ENCODE measurements around the gene IL1RN.

The IL1RN gene

DNA sequence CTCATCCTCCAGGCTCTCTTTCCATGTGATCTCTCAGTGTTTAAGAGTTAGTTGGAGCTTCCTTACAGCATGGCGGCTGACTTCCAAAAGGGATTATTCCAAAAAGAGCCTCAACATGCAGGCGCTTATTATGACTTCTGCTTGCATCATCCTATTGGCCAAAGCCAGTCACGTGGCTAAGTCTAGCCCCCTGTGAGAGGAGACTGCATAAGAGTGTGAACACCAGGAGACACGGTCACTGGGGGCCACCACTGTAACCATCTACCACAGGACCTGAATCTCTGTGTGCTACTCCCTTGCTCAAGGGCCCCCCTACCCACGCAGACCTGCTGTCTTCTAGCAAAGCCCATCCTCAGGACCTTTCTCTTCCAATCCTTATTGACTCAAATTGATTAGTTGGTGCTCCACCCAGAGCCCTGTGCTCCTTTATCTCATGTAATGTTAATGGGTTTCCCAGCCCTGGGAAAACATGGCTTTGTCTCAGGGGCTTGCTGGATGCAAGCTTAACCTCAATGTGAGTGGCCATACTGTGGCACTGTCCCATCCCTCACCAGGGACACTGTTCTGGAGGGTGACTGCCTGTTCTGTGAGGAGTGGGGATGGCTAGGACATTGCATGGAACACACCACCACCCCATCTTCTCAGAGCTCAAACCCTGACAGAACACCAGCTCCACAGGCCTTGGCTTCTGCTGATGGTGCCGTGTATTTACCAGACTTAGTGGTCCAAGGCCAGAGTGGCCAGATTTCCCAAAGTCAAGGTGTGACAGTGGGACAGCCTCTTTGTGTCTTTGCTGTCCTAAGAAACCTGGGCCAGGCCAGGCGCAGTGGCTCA, 4.2 kb downstream of the IL1RN start:
- H3K27me3 Mint-ChIP-seq: no peaks in the 10 kb centered on the region
- H3K27ac Mint-ChIP-seq: no peak overlapping the region
- H3K36me3 Mint-ChIP-seq: no peaks in the 10 kb centered on the region
- no peak overlapping the region for H3K4me3 Mint-ChIP-seq
- peaks cover 1% of the 10 kb centered on the region for H3K4me1 Mint-ChIP-seq (ENCODE audit: low read depth)
- H3K9me3 Mint-ChIP-seq (ENCODE audit: low read depth): no peaks in the 10 kb centered on the region

DNA sequence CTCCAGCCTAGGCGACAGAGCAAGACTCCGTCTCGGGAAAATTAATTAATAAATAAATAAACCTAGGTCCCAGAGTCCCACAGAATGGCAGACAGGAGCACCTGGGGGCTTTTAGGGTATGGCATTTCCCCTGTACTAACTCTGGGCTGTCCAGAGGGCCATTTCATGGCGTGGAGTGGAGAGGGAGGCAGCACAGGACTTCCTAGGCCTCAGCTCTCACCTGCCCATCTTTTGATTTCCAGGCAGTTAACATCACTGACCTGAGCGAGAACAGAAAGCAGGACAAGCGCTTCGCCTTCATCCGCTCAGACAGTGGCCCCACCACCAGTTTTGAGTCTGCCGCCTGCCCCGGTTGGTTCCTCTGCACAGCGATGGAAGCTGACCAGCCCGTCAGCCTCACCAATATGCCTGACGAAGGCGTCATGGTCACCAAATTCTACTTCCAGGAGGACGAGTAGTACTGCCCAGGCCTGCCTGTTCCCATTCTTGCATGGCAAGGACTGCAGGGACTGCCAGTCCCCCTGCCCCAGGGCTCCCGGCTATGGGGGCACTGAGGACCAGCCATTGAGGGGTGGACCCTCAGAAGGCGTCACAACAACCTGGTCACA, 5.1 kb downstream of the IL1RN start:
- Mint-ChIP-seq H3K27ac (no peak overlapping the region), H3K4me1 (ENCODE audit: low read depth) (peaks cover 10% of the 10 kb centered on the region), H3K4me3 (no peak overlapping the region), H3K27me3 (no peaks in the 10 kb centered on the region), H3K36me3 (no peaks in the 10 kb centered on the region), H3K9me3 (ENCODE audit: low read depth) (no peaks in the 10 kb centered on the region)

DNA sequence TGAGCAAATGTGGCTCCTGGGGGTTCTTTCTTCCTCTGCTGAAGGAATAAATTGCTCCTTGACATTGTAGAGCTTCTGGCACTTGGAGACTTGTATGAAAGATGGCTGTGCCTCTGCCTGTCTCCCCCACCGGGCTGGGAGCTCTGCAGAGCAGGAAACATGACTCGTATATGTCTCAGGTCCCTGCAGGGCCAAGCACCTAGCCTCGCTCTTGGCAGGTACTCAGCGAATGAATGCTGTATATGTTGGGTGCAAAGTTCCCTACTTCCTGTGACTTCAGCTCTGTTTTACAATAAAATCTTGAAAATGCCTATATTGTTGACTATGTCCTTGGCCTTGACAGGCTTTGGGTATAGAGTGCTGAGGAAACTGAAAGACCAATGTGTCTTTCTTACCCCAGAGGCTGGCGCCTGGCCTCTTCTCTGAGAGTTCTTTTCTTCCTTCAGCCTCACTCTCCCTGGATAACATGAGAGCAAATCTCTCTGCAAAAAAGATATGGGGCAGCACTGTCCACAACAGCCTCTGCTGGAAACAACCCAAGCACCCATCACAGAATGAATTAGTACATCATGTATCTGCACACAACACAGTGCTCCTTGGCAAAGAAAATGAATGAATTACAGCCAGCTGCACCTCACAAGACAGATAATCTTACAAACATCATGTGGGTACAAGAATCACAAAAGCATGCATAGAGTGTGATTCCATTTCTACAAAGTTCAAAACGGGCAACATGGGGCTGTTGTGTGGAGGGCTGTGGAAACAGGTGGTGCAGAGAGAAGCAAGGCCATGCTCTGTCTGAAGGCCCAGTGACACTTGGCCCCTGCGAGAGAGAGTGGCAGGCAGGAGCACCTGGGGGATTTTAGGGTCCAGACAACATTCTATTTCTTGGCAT, 6.6 kb downstream of the IL1RN start:
- no peak overlapping the region for H3K27ac Mint-ChIP-seq
- H3K4me1 Mint-ChIP-seq (ENCODE audit: low read depth): peaks cover 23% of the 10 kb centered on the region
- no peaks in the 10 kb centered on the region for H3K9me3 Mint-ChIP-seq (ENCODE audit: low read depth)
- H3K27me3 Mint-ChIP-seq: no peaks in the 10 kb centered on the region
- no peak overlapping the region for H3K4me3 Mint-ChIP-seq
- no peaks in the 10 kb centered on the region for H3K36me3 Mint-ChIP-seq

DNA sequence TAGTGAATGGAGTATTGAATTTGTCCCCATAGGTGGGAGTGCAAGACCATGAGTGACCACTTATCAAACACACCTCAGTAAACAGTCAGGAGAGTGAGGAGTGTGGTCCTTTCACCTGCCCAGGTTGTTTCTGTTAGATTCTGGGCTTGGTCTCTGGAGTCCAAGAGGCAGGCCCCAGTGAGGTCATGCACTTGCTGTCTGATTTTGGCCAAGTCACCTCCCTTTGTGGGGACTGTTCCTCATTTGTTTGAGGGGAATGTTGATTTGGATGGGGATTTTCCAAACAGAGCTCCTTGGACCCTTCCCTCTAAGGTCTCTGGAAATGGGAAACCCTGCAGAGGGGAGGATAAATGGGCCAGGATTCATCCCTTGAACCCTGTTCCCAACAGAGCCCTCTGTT, 7.3 kb downstream of the IL1RN start:
- Mint-ChIP-seq H3K4me1 (ENCODE audit: low read depth) (peaks cover 29% of the 10 kb centered on the region), H3K4me3 (no peak overlapping the region), H3K9me3 (ENCODE audit: low read depth) (no peaks in the 10 kb centered on the region), H3K27me3 (no peaks in the 10 kb centered on the region), H3K27ac (no peak overlapping the region), H3K36me3 (no peaks in the 10 kb centered on the region)

DNA sequence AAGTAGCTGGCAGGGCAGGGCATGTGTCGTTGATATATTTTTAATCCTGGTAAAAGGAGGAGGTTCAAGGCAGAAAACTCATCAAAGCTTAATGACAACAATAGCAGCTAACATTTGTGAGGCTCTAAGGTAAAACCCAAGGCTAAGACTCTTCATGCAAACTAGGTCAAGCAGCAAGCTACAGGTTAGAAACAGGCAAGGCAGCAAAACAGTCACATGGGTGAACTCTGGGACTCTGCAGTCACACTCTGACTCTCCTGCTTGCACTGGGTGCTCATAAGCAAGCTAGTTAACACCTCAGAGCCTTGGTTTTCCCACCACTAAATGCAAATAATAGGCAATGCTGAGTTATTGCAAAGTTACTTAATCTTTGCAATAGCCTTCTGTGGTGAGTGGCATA, 7.9 kb downstream of the IL1RN start:
- no peak overlapping the region for H3K4me3 Mint-ChIP-seq
- no peaks in the 10 kb centered on the region for H3K9me3 Mint-ChIP-seq (ENCODE audit: low read depth)
- H3K27me3 Mint-ChIP-seq: no peaks in the 10 kb centered on the region
- no peak overlapping the region for H3K27ac Mint-ChIP-seq
- no peaks in the 10 kb centered on the region for H3K36me3 Mint-ChIP-seq
- H3K4me1 Mint-ChIP-seq (ENCODE audit: low read depth): peaks cover 29% of the 10 kb centered on the region

DNA sequence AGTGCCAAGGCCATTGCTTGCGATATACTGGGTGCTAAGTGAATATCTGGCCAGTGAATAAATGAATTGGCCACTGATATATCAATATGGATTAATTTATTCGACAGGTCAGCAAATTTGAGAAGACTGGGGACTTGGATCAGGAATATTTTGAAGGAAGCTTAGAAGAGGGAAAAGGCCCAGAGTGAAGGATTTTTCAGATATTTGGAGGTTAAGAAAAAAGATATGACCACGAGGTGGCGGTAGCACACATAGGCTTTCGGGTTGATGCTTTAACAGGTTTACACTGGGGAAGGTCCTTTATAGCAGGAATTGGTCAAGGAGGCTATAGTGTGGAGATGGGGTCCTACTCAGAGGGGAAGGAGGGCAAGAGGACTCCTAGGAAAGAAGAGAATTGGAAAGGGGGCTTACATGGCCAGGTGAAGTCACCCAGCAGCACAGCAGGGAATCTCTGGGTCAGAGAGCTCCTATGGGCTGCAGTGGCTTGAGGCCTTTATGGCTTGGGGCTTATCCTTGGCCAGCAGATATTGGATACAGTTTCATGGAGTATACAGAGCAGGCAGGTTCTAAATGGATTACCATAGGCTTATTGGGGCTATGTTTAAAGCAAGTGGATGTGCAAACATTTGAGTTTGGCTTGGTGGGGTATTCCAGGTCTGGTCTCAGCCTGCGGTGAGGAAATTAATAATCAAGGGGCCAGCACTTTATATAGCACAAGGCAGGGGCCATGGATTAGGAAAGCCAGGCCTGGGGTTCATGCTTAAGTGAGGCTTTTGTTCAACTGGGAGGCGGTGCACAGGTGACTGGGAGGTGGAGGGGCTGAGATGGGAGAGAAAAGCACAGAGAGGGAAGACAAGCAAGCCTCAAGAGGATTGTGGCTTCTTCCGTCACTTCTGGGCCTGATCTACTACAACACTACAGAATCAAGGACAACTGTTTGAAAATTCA, 9.7 kb downstream of the IL1RN start:
- Mint-ChIP-seq H3K9me3 (ENCODE audit: low read depth) (no peaks in the 10 kb centered on the region), H3K27ac (no peak overlapping the region), H3K36me3 (no peaks in the 10 kb centered on the region), H3K4me3 (no peak overlapping the region), H3K4me1 (ENCODE audit: low read depth) (peaks cover 29% of the 10 kb centered on the region), H3K27me3 (no peaks in the 10 kb centered on the region)

DNA sequence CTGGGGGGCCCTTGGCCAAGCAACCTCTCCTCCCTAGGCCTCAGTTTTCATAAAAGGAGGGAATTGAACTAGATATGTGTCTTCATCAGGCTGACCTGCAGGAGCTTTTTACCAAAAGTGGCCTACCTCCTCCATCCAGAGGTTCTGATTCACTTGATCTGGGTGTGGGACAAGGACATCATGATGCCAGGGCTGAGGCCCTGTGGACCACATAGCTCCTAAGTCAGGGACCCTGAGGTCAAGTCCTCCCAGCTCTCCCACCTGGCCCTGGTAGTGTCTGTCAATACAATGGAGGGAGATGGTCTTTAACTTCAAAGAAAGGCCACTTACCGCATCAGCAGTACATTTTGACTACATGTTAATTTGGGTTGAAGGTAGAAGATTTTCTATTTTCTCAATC, 10.4 kb downstream of the IL1RN start:
- no peak overlapping the region for H3K27ac Mint-ChIP-seq
- no peaks in the 10 kb centered on the region for H3K9me3 Mint-ChIP-seq (ENCODE audit: low read depth)
- H3K36me3 Mint-ChIP-seq: no peaks in the 10 kb centered on the region
- peaks cover 29% of the 10 kb centered on the region for H3K4me1 Mint-ChIP-seq (ENCODE audit: low read depth)
- H3K4me3 Mint-ChIP-seq: no peak overlapping the region
- H3K27me3 Mint-ChIP-seq: no peaks in the 10 kb centered on the region

DNA sequence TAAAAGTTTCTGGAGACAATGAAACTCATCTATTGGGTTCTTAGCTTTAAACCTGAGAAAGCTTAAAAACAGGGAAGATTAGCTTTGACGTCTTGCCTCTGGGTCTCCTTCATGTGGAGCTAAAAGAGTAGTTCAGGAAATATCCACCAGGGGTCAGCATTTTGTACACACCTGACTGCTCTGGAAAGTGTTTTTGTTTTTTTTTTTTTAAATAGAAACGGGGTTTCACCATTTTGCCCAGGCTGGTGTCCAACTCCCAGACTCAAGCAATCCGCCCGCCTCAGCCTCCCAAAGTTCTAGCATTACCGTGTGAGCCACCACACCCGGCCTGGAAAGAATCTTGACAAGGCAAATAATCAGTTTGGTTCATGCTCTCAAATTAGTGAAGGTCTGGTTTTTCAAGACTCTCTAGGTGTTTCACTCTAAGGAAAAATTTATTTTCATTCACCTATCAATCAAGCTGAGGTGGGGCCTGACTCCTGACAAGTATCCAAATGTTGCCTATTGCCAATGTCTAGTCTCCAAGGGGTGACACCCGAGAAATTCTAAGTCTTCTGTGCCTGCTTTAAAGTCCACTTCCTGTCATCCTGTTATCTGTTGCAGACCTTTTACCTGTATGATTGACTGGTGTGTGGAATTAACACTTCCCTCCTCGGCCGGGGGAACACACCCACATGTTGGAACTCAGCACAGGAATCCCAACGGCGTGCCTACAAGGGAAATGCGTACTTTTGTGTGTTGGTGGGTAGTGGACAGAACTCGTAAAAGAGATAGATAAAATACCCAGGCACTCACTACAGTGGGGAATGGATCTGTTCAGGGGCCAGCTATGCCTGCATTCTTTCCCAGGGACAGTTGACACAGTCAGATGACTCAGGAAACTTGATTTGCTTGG, 11.3 kb downstream of the IL1RN start:
- no peaks in the 10 kb centered on the region for H3K9me3 Mint-ChIP-seq (ENCODE audit: low read depth)
- peaks cover 29% of the 10 kb centered on the region for H3K4me1 Mint-ChIP-seq (ENCODE audit: low read depth)
- peak overlapping the region; percentile 60 for H3K4me3 Mint-ChIP-seq
- no peaks in the 10 kb centered on the region for H3K27me3 Mint-ChIP-seq
- no peaks in the 10 kb centered on the region for H3K36me3 Mint-ChIP-seq
- H3K27ac Mint-ChIP-seq: peak overlapping the region; percentile 71

DNA sequence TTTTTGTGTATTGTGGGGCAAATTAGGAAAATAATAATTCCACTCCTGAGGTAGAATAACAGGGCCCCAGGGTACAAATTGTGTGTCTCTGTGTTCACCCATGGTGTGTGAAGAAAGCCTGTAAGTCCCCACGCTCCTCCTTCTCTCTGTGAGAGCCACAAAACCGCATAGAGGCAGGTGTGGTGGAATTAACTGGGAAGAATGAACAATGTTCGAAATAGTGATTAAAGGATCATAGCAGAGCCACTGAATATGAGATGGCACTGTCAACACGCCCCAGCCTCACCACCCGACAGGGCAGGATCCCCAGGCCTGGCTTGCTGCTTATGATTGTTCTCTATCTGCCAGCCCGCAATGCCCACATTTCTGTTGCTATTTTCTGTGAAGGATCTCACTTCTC, 14.1 kb downstream of the IL1RN start:
- Mint-ChIP-seq H3K9me3 (ENCODE audit: low read depth) (no peaks in the 10 kb centered on the region), H3K27ac (no peak overlapping the region), H3K27me3 (no peaks in the 10 kb centered on the region), H3K4me1 (ENCODE audit: low read depth) (peaks cover 28% of the 10 kb centered on the region), H3K36me3 (no peaks in the 10 kb centered on the region), H3K4me3 (no peak overlapping the region)

DNA sequence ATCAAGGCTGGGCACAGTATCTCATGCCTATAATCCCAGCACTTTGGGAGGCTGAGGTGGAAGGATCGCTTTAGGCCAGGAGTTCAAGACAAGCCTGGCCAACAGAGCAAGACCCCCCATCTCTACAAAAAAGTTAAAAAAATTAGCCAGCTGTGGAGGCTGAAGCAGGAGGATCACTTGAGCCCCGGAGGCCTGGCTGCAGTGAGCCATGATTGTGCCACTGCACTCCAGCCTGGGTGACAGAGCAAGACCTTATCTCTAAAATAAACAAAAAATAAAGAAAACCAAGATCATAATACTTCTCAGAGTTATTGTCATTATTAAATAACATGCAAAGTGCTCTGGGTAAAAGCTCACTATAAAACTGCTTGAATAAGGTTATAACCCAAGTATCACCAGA, 14.9 kb downstream of the IL1RN start:
- H3K36me3 Mint-ChIP-seq: no peaks in the 10 kb centered on the region
- no peak overlapping the region for H3K27ac Mint-ChIP-seq
- H3K4me3 Mint-ChIP-seq: no peak overlapping the region
- no peaks in the 10 kb centered on the region for H3K9me3 Mint-ChIP-seq (ENCODE audit: low read depth)
- no peaks in the 10 kb centered on the region for H3K27me3 Mint-ChIP-seq
- H3K4me1 Mint-ChIP-seq (ENCODE audit: low read depth): peaks cover 22% of the 10 kb centered on the region

DNA sequence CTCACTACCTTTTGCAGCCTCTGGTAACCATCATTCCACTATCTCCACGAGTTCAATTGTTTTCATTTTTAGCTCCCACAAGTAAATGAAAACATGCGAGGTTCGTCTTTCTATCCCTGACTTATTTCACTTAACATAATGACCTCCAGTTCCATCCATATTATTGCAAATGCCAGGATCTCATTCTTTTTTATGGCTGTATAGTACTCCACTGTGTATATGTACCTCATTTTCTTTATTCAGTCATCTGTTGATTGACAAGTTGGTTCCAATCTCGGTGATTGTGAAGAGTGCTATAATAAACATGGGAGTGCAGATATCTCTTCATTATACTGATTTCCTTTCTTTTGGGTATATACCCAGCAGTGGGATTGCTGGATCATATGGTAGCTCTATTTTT, 16.9 kb downstream of the IL1RN start:
- Mint-ChIP-seq H3K4me1 (ENCODE audit: low read depth) (peaks cover 7% of the 10 kb centered on the region), H3K4me3 (no peak overlapping the region)

DNA sequence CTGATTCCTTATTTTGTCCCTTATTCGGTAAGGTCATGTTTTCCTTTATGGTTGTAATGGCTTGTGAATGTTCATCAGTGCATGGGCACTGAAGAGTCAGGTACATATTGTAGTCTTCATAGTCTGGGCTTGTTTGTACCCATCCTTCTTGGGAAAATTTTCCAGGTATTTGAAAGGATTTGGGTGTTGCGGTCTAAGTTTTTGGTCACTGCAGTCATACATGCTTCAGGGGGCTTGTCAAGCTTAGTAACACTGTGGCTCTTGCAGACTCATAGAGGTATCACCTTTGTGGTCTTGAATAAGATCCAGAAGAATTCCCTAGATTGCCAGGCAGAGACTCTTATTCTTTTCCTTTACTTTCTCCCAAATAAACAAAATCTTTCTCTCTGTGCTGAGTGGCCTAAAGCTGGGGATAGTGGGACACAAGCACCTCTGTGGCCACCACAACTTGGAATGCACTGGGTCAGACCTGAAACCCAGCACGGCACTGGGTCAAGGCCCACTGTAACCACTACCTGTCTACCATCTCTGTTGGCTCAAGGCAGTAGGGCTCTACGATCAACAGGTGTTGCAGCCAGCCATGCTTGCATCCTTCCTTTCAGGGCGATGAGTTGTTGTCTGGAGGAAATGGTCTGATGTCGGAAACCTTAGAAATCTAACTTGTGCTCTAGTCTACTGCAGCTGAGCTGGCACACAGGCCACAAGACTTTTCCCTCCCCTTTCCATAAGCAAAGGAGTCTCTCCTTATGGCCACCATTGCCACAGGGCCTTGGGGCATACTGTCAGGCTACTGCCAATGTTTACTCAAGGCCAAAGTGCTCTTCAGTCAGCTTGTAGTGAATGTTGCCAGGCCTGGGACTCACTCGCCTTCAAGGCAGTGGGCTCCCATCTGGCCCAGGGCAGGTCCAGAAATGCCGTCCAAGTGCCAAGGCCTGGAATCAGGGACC, 21.5 kb downstream of the IL1RN start:
- Mint-ChIP-seq H3K36me3 (no peaks in the 10 kb centered on the region), H3K4me1 (ENCODE audit: low read depth) (peaks cover 4% of the 10 kb centered on the region), H3K27me3 (no peaks in the 10 kb centered on the region), H3K4me3 (no peak overlapping the region), H3K27ac (no peak overlapping the region), H3K9me3 (ENCODE audit: low read depth) (peaks cover 3% of the 10 kb centered on the region)

More for the DNA sequence above, 16.9 kb downstream of the IL1RN start:
- Mint-ChIP-seq H3K27me3 (no peaks in the 10 kb centered on the region), H3K9me3 (ENCODE audit: low read depth) (peaks cover 3% of the 10 kb centered on the region), H3K27ac (no peak overlapping the region), H3K36me3 (no peaks in the 10 kb centered on the region)

Measured in activated naive CD8-positive, alpha-beta T cell (primary cell).